NCI-H2081 (cell line): ENCODE measurements around the gene INPP5A.
"Not testable (repeated sequence)": the region's sequence is repeated elsewhere in the genome, so short reads cannot be mapped to it uniquely, and the experiment has no call there.

Source experiments
- DNase-seq, 2 experiments: peaks; one replicate each; lab custom pipeline; 2025; lab: John Stamatoyannopoulos, UW

The INPP5A gene

GRCh38 chr10:132659206-132660091, 121.9 kb downstream of the INPP5A start:
- DNase-seq: no peak

GRCh38 chr10:132660385-132660784, 122.8 kb downstream of the INPP5A start:
- no peak for DNase-seq

GRCh38 chr10:132662186-132662920, 124.8 kb downstream of the INPP5A start:
- DNase-seq: no peak

- DNase-seq: no peak
Measured at GRCh38 chr10:132663666-132664365, 126.2 kb downstream of the INPP5A start.

- no peak for DNase-seq
Measured at GRCh38 chr10:132664407-132664806, 126.8 kb downstream of the INPP5A start.

GRCh38 chr10:132664883-132665282, 127.3 kb downstream of the INPP5A start:
- no peak for DNase-seq

- no peak for DNase-seq
Measured at GRCh38 chr10:132665946-132666704, 128.5 kb downstream of the INPP5A start.

- DNase-seq: no peak
Measured at GRCh38 chr10:132666705-132667341, 129.2 kb downstream of the INPP5A start.

GRCh38 chr10:132667342-132668047, 129.9 kb downstream of the INPP5A start:
- DNase-seq: no peak

GRCh38 chr10:132668048-132668394, 130.4 kb downstream of the INPP5A start:
- no peak for DNase-seq

GRCh38 chr10:132669208-132669861, 131.7 kb downstream of the INPP5A start:
- no peak for DNase-seq

GRCh38 chr10:132670546-132671227, 133.1 kb downstream of the INPP5A start:
- DNase-seq: no peak

- DNase-seq: no peak
Measured at GRCh38 chr10:132671228-132672154, 133.9 kb downstream of the INPP5A start.

- DNase-seq: not testable (repeated sequence)
Measured at GRCh38 chr10:132673746-132674145, 136.2 kb downstream of the INPP5A start.

GRCh38 chr10:132674311-132674710, 136.7 kb downstream of the INPP5A start:
- no peak for DNase-seq

GRCh38 chr10:132675031-132675740, 137.6 kb downstream of the INPP5A start:
- no peak for DNase-seq

GRCh38 chr10:132676193-132676891, 138.8 kb downstream of the INPP5A start:
- DNase-seq: no peak
